RWPE1 (cell line): ENCODE data around the gene DPP6.

Source experiments
- CTCF ChIA-PET: fragments of 350-600 bp; sonication (Branson Sonifier 250); formaldehyde crosslinking; extraction: SDS; loops from one replicate; lab custom pipeline; 2021; lab: Yijun Ruan, JAX
- POLR2A ChIA-PET: fragments of 400-600 bp; formaldehyde crosslinking; extraction: SDS; loops from one replicate; lab custom pipeline; 2020; ENCODE audit warnings: antibody characterized with exemption; ENCODE audit not compliant: low non-redundant PET; lab: Yijun Ruan, JAX
- DNase-seq: peaks from one replicate; pipeline ENCODE4 v3.0.0; 2012; ENCODE audit warnings: low spot score
- H3K27ac ChIP-seq: fragments of 450-650 bp; 2 replicates; pipeline ENCODE4 v1.5.1; 2017
- TF ChIP-seq, protein P1 (sequence below): fragments of 450-650 bp; conservative IDR thresholded peaks from 2 replicates; pipeline ENCODE4 v1.5.1; 2017; ENCODE audit warnings: low read depth, mild to moderate bottlenecking

DPP6 gene

DNA sequence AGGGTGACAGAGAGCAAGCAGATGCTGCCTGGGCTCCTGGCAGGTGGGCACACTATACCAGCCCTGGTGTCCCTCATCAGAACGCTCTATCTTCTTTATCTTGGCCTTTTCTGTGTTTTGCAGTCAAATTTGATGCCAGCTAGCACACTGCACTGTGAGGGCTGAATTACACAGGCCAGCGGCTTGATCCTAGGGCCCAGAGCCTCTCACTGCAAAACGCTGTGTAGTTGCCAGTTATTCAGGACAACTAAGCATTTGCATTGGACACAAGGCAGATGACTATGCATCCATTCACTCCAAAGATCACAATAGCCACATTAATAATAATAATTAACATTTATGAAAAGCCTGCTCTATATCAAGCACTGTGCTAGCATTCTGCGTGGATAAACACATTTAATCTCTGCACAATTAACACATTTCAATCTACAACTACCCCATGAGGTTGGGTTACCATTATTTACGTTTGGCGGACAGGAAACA lies 850.4 kb downstream of the DPP6 start:
- H3K27ac ChIP-seq: no peak overlapping the region
- TF ChIP-seq, protein P1, sequence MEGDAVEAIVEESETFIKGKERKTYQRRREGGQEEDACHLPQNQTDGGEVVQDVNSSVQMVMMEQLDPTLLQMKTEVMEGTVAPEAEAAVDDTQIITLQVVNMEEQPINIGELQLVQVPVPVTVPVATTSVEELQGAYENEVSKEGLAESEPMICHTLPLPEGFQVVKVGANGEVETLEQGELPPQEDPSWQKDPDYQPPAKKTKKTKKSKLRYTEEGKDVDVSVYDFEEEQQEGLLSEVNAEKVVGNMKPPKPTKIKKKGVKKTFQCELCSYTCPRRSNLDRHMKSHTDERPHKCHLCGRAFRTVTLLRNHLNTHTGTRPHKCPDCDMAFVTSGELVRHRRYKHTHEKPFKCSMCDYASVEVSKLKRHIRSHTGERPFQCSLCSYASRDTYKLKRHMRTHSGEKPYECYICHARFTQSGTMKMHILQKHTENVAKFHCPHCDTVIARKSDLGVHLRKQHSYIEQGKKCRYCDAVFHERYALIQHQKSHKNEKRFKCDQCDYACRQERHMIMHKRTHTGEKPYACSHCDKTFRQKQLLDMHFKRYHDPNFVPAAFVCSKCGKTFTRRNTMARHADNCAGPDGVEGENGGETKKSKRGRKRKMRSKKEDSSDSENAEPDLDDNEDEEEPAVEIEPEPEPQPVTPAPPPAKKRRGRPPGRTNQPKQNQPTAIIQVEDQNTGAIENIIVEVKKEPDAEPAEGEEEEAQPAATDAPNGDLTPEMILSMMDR: no peak
- no peak for DNase-seq
- POLR2A ChIA-PET: no interaction called here
- CTCF ChIA-PET: no interaction called here

GRCh38 chr7:154903083-154903731 lies 851.0 kb downstream of the DPP6 start:
- ChIA-PET CTCF (no interaction called here), POLR2A (no interaction called here)
- no peak for DNase-seq
- TF ChIP-seq, protein P1: no peak
- H3K27ac ChIP-seq: no peak overlapping the region

GRCh38 chr7:154905146-154905545 lies 852.9 kb downstream of the DPP6 start:
- ChIA-PET CTCF (interaction anchor here (0.5 kb wide), 1 partner anchor 58 kb away, joined by 4 read pairs; no protein-coding TSS in a partner anchor), POLR2A (no interaction called here)
- TF ChIP-seq, protein P1: no peak
- H3K27ac ChIP-seq: no peak overlapping the region
- DNase-seq: no peak

- DNase-seq: no peak
- TF ChIP-seq, protein P1: no peak
- no peak overlapping the region for H3K27ac ChIP-seq
- CTCF ChIA-PET: no interaction called here
- POLR2A ChIA-PET: no interaction called here
These were observed 853.4 kb downstream of the DPP6 start for GRCh38 chr7:154905615-154906014.

DNA sequence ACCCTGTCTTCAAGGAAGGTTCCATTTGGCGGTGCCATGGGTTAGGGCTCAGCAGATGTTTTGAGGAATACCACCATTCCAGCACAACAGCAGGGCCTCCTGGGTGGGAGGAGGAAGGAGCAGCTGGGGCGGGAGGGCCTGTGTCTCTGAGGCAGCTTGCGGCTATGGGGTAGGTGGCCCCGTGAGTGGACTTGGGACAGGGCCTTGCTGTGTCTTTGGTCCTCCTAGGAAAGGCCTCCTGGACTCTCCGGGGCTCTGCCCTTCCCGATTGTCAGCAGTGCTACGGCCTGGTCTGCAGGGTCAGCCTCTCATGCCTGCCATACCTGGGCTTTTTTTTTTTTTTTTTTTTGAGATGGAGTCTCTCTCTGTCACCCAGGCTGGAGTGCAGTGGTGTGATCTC lies 854.0 kb downstream of the DPP6 start:
- TF ChIP-seq, protein P1: no peak
- H3K27ac ChIP-seq: no peak overlapping the region
- CTCF ChIA-PET: no interaction called here
- no peak for DNase-seq
- POLR2A ChIA-PET: no interaction called here

DNA sequence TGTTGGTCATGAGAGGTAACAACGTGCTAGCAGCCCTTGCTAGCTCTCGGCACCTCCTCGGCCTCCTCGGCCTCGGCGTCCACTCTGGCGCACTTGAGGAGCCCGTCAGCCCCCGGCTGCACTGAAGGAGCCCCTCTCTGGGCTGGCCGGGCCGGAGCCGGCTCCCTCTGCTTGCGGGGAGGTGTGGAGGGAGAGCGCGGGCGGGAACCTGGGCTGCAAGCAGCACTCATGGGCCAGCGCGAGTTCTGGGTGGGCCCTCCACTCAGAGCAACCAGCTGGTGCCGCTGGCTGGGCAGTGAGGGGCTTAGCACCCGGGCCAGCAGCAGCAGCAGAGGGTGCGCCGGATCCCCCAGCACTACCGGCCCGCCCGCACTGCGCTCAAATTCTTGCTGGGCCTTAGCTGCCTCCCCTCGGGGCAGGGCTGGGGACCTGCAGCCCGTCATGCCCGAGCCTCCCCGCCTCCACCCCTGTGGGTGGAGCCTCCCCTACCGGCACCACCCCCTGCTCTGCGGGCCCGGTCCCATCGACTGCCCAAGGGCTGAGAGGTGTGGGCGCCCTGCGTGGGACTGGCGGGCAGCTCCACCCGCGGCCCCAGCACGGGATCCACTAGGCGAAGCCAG lies 854.6 kb downstream of the DPP6 start:
- no peak for DNase-seq
- ChIA-PET POLR2A (no interaction called here), CTCF (no interaction called here)
- no peak overlapping the region for H3K27ac ChIP-seq
- TF ChIP-seq, protein P1: no peak
